HG02623 (cell line): ENCODE data around the gene MST1.

ENCODE experiments used
- ATAC-seq: cut with Tn5 transposase; IDR thresholded peaks from one replicate; pipeline ENCODE4 v1.9.1; 2021; ENCODE audit warnings: moderate library complexity; ENCODE audit not compliant: unreplicated experiment

Gene MST1

DNA sequence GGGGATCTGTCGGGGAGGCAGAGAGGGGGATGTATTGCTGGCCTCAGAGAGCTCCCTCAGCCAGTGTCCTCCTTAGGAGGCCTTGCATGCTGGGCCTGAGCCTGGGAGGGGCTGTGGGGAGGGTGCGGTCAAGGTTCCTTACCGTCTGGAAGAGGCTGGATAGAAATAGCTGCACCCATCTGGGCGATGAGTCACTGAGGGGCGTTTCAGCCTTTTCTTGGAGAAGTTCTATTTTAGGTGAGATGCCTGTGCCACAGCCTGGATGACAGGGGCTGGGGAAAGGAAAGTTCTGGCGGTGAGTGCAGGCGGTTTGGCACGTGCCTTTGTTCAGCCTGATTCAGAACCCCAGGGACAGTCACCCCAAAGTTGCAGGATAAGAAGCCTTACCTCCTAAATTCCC, 50.8 kb downstream of the MST1 start:
- ATAC-seq: no peak

- ATAC-seq: no peak
Measured at GRCh38 chr3:49636883-49637609, 52.2 kb downstream of the MST1 start.

DNA sequence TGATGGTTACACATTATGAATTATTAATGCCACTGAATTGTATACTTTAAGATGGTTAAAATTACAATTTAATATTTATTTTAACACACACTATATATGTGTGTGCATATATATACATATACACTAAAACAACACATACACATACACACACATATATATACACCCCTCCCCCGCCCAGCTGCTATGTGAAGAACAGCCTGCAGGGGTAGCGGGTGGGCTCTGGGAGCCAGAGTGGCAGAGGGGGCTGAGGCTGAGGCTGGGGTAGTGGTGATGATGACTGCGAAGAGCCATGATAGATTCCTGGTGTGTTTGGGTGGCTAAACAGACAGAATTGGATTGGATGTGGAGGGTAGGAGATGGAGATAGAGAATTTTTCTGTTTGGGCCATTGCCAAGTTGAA, 54.5 kb downstream of the MST1 start:
- ATAC-seq: no peak
